ENCODE results near the gene TLE3.

TLE3 gene

GRCh38 chr15:70060993-70061305, 36.8 kb downstream of the TLE3 start:
- no peak for DNase-seq

- DNase-seq, result no peak
Observed at GRCh38 chr15:70060214-70060992, 37.3 kb downstream of the TLE3 start.

- DNase-seq, result no peak
Observed at GRCh38 chr15:70059476-70060213, 38.1 kb downstream of the TLE3 start.

DNA sequence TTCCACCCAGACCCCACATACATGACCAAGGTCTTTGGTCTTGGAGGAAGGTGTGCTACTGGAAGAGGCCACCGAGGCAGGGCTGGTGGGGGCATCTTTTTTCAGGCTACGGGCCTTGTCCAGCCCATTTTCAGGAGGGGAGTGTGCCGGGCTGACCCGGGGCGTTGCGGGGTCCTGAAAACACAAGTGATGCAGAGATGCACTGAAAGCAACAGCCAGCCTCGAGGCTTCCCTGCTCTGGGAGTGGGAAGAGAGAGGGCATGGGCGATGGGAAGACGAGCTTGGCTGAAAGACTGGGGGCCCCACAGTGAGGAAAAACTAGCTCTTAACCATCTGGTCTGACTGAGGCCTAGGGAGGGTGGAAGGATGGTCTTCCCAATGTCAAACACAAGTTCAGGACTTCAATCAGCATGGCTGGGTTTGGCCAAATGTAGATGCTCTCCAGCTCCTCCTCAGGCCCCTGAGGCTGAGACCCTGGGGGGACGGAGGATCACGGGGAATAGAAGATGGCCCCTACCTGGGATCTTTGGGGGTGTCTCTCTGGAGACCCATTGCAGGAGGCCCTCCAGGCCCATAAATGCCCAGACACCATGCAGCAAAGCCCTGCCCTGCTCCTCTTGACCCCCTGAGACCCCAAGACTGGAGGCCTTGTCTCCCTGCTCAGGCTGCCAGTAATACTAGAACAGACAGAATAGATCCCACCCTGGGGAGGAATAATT, 38.9 kb downstream of the TLE3 start:
- DNase-seq, result no peak

DNA sequence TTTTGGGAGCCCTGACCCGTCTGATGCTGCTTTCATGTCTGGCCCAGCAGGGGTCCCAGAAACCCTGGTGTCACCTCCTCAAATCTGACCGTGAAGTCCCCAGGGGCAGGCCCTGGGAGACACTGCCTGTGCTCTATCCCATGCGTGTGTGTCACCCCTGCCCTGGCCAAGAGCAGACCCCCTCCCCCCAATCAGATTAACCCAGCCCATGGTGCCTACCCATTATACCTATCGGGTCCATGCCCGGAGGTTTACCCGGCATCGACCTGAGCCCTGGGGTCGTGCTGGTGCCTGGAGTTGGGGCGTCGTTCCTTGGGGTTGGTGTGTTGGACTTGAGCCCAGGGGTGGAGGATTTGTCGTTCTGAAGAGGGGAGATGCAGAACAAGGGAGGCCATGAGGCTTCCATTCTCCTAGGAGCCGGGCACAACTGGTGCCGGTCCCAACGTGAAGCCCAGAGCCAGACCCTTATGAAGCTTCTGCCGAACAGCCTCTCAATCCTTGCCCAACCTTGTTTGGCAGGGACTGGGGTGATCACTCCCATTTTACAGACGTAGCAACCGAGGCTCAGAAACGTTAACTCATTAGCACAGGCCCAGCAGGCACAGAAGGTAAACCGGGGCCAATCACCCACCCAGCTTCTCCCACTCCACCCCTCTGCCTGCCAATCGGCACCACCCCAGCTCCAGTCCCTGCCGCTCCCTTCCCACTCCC, 39.6 kb downstream of the TLE3 start:
- DNase-seq, result no peak

DNA sequence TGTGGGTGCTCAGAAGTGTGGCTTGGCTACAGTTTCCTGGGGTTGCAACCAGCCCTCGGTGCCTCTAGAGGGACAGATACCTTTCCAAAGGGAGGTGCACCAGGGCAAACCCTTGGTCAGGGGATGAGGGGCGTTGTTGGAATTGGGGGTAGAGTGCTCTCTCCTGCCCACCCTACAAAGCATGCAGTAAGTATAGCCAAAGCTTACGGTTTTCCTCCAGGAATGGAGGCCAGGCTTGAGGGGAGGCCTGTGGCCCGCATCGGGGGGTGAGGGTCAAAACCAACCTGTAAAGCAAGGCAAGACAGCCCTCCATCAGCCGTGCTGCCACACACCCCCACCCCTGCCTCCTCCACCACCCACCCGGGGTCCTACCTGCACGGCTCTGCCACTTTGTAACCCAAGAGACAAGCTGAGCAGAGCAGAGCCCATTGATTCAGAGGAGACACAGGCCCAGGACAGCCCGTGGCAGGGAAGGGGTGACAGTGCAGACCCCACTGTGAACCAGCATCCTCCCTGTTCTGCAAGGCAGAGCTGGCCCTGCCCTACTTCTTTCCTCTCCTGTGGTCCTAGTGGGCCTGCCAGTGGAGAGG, 41.5 kb downstream of the TLE3 start:
- DNase-seq, result no peak

- no peak for DNase-seq
Observed at GRCh38 chr15:70055601-70056051, 42.1 kb downstream of the TLE3 start.

DNA sequence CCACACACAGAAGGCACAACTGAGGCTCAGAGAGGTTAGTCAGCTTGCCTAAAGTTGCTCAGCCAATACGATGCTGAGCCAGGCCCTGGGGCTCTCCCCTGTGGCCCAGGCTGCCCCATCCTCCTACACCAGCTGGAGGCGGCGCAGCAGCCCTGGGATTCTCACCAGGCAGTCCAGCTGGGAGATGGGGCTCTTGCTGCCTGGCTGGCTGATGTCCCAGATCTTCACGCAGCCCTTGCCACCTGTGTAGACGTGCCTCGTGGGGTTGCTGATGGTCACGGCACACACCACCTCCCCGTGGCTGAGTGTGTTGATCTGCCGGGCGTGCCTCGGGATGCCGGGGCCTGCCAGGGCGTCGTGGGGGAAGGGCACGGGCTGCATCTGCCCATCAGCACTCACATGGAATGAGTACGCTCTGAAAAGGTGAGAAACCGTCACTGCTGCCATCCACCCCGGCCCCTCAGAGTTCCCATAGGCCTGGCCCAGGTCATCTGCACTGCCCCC, 42.8 kb downstream of the TLE3 start:
- DNase-seq, result no peak

GRCh38 chr15:70054366-70054765, 43.4 kb downstream of the TLE3 start:
- DNase-seq, result no peak

- no peak for DNase-seq
Observed at GRCh38 chr15:70053716-70054229, 43.9 kb downstream of the TLE3 start.

- DNase-seq, result no peak
Observed at GRCh38 chr15:70053001-70053715, 44.6 kb downstream of the TLE3 start.

DNA sequence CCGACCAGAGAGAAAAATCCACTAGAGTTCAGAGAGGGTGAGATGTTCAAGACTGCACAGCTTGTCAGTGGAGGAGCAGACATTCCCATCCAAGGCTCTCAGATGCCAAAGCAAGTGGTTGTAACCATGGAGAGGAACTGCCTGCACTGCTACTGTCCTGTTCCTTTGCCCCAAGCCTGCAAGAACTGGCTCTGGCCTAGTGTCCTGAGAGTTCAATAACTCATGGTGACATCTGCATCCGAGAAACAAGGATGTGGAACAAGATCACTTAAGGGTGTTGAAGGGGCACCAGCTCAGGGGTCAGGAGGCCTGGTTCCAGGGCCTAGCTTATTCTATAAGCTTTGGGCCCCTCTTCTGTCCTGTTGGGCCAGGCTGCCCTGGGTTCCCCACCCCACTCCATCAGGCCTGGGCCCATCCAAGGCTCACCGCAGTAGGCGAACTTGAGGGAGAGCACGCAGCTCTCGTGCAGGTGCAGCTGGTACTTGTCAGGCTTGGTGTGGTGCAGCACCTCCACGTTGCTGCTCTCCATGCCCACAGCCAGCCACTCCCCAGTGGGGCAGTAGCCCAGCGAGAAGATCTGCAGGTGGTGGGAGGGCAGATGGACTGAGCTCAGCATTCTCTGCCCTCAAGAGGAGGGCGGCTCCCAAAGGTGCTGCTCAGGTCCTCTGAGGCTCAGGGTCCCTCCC, 45.6 kb downstream of the TLE3 start:
- DNase-seq, result no peak

DNA sequence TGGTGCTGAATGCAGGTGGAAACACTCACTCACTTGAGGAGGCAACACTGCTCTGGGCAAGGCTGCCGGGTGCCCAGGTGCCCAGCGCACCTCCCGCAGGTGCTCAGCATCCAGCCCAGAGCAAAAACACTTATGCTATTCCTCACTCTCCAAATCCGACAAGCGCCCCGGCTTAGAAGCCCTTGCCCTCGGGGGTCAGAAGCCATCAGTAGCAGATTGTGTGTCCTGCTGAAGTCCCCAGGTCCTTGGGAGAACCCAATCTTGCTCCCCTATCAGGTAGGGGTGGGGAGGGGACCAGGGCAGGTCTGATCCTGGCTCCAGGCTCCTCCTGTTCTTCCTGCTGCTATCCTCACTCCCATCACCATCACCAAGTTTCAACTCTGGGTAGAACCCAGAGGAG, 46.7 kb downstream of the TLE3 start:
- no peak for DNase-seq

GRCh38 chr15:70050441-70050840, 47.3 kb downstream of the TLE3 start:
- DNase-seq, result no peak

- no peak for DNase-seq
Observed at GRCh38 chr15:70049701-70050301, 47.9 kb downstream of the TLE3 start.

- no peak for DNase-seq
Observed at GRCh38 chr15:70048578-70049514, 48.9 kb downstream of the TLE3 start.

GRCh38 chr15:70048198-70048565, 49.5 kb downstream of the TLE3 start:
- DNase-seq, result no peak

- DNase-seq, result no peak
Observed at GRCh38 chr15:70047386-70048197, 50.1 kb downstream of the TLE3 start.

All from CD4-positive, alpha-beta T cell treated with Interleukin-12 subunit alpha and Interleukin-12 subunit beta, for 1 hour (primary cell).